NCI-H1436 (cell line): ENCODE data around the gene GTSE1.
A peak's percentile ranks its signal among the peaks of the same experiment; 100 is the strongest.
"Not testable (repeated sequence)": the region's sequence is repeated elsewhere in the genome, so short reads cannot be mapped to it uniquely, and the experiment has no call there.

Source experiments
- DNase-seq: peaks from one replicate; lab custom pipeline; 2025; lab: John Stamatoyannopoulos, UW

The GTSE1 gene, protein sequence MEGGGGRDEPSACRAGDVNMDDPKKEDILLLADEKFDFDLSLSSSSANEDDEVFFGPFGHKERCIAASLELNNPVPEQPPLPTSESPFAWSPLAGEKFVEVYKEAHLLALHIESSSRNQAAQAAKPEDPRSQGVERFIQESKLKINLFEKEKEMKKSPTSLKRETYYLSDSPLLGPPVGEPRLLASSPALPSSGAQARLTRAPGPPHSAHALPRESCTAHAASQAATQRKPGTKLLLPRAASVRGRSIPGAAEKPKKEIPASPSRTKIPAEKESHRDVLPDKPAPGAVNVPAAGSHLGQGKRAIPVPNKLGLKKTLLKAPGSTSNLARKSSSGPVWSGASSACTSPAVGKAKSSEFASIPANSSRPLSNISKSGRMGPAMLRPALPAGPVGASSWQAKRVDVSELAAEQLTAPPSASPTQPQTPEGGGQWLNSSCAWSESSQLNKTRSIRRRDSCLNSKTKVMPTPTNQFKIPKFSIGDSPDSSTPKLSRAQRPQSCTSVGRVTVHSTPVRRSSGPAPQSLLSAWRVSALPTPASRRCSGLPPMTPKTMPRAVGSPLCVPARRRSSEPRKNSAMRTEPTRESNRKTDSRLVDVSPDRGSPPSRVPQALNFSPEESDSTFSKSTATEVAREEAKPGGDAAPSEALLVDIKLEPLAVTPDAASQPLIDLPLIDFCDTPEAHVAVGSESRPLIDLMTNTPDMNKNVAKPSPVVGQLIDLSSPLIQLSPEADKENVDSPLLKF

GRCh38 chr22:46296257-46297150 lies at the start of gene GTSE1:
Gene GTSE1, plus strand, starts transcription at chr22:46296870. Its CDS starts 531 bp downstream, at chr22:46297401.
- DNase-seq = peak; percentile 96

DNA sequence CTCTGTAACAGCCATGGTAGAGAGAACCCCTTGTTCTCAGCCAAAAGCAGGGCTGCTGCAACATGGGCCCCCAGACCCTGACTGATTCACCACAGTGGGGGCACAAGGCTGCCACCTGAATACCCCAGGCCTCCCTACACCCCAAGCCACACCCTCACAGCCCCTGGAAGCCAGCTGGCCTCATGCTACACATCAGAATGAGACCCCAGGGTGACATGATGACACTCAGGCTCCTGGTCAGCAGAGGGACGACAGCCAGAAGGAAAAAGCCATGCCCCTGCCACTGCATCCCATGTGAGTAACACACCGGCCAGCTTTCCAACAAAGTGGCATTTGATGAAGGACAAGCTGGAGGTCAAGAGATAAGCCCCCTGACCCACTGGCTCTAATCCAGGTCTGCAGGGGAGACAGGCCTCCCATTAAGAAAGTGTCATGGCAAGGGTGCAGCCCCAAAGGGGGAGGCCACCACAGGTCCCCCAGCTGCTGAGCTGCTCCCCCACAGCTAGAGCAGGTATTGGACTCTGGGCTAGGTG lies 49.2 kb upstream of the GTSE1 start:
- DNase-seq = no peak

- DNase-seq = peak; percentile 80
Observed at GRCh38 chr22:46250035-46250782, 46.5 kb upstream of the GTSE1 start, which contains the start of gene CDPF1. Gene CDPF1, minus strand, starts transcription at chr22:46250293. Its CDS starts 2,009 bp downstream, at chr22:46248284.

GRCh38 chr22:46250783-46251125 lies 45.9 kb upstream of the GTSE1 start:
- no peak for DNase-seq

DNA sequence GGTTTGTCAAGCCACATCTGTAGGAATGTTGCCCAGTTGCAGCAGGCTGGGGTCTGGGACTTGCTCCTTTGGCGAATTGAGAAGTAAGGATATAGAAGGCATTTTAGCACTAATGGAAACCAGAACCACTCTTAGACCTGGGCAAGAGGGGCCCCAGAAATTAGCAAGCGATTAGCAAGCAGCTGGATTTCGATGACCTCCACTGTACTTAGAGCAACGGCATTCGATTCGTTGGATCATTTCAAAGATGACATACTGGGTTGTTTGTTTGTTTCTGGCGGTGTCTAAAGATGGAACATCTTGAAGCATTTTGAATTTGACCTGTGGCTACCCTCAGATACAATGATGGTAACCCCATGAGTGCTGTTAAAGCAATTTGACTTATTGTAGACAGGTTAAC lies 45.4 kb upstream of the GTSE1 start:
- no peak for DNase-seq

DNA sequence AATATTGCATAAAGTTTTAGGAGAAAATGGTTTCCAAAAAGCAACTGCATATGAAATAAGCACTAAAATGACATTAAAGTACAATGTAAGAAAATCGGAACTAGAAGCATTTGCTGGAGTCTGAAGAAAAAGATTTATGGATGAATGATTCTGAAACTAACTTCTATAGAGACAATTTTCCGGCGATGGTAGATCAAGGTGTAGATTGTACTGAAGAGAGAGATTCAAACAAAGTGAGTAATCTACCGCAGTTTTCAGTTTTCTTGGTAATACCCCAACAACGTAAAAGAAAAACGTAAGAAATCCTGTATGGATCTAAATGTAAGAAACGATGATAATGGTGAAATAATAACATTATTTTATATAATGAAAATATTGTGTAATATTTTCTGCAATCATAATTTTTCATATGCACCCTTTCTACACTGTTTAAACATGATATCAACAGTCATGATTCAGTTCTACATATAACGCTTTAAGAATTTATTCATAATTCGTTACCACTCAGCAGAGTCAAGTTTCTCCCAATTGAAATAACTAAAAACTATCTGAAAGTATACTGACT lies 44.8 kb upstream of the GTSE1 start:
- no peak for DNase-seq

DNA sequence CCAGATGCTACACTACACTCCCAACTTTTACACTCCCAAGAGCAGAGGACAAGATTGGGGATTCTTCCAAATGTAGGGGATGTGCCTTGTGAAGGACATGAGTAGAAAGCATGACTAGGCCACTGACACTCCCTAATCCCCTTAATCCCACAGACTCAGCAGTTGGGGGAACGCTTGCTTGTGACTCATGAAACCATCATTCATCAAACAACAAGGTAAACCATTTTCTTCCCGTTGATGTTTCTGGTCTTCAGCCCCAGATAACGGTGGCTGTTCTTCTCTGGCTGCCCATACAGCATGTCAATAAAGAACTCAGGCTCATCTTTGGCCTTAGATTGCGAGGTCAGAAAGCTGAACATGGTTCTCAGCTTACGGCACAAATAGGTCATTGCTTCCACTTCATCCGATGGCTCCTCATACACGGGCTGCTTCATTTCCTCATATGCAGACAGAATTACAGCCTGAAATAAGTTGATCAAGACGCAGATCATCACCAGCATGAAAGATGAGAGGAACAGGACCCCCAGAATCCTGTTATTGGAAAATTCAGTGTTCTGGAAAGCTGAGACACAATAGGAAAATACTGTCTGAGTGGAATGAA lies 40.2 kb upstream of the GTSE1 start:
- DNase-seq = no peak

DNA sequence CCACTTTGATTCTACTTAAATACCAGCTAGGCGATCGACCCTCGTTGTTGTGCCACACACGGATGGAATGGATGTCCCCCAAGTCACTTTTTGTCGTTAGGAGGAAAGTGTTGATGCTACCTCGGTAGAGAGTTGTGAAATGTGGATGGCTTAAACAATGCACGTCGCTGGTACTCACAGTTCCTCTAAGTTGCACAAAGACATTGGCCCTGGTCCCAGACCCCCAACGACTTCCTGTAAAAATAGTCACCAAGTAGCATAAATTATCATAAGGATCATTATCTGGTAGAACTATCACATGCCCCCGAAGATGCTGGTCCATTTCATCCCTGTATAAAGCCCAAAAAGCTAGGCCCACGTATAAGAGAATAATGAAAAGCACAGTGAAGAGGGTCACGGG lies 37.3 kb upstream of the GTSE1 start:
- DNase-seq = no peak

GRCh38 chr22:46260038-46260437 lies 36.6 kb upstream of the GTSE1 start:
- DNase-seq = no peak

GRCh38 chr22:46262449-46263215 lies 34.0 kb upstream of the GTSE1 start:
- no peak for DNase-seq

DNA sequence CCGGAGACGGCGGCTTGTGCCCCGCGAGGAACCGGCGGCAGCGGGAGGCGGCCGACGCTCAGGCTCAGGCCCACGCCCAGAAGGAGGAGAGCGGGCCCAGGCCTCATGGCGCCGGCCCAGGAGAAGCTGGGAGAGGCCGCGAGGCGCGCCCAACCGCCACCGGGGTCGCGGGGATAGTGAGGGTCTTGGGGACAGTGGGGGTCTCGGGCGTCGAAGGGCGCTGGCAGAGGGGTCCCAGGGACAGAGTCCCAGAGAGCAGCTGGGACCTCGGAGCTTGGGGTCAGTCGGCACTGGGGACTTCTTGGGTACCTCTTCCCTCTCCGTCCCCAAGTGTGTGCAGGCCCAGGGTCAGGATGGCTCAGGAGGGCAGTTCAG lies 33.5 kb upstream of the GTSE1 start, which contains the start of gene PKDREJ:
Gene PKDREJ, minus strand, starts transcription at position 128 of the 375 bp plus-strand sequence. Its CDS starts 21 bp downstream, at position 107.
- DNase-seq = no peak

GRCh38 chr22:46264520-46264919 lies 32.1 kb upstream of the GTSE1 start:
- DNase-seq = not testable (repeated sequence)

DNA sequence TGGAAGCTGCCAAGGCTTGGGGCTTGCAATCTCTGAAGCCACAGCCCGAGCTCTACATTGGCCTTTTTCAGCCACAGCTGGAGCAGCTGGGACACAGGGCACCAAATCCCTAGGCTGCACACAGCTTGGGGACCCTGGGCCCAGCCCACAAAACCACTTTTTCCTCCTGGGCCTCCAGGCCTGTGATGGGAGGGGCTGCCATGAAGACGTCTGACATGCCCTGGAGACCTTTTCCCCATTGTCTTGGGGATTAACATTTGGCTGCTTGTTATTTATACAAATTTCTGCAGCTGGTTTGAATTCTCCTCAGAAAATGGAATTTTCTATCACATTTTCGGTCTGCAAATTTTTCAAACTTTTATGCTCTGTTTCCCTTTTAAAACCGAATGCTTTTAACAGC lies 31.0 kb upstream of the GTSE1 start:
- not testable (repeated sequence) for DNase-seq

DNA sequence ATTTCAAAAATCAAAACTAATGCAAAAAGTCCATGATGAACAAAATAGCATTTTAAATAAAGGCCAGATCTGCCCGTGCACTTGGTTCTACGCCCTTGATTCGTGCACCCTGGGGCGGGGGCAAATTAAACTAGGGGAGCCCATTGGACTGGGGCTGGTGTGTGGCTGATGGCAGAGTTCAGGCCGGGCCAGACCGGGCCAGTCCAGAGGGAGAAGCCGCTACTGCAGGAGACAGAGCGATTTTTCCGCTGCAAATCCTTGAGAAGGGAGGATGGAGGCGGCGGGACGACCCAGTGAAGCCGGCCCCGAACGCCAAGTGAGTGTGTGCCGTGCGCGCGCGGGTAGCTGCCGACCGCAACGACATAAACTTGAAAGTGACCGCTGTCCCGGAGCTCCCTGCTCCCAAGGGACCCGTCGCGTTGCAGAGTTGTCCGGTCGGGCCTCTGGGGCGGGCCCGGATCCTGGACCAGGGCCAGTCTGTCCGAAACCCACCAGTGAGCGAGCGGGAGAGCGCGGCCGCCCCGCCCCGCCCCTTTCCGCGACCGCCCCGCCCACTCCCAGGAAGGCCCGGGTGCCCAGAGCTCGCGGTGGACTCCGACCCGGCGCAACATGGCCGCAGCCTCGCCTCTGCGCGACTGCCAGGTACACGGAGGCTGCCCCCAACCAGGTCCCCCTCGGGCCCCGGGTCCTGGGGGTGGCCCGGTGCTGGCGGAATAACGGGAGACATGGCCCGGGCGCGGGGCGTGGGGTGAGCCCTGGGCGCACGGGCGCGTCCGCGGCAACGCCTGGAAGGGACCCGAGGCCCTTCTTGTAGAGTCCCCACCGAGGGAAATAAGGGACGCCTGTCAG lies 29.0 kb upstream of the GTSE1 start, which contains the start of gene TTC38:
Gene TTC38, plus strand, starts transcription at position 578 of the 849 bp plus-strand sequence. Its CDS starts 32 bp downstream, at position 610.
- no peak for DNase-seq

- DNase-seq = no peak
Observed at GRCh38 chr22:46269564-46269963, 27.1 kb upstream of the GTSE1 start.

DNA sequence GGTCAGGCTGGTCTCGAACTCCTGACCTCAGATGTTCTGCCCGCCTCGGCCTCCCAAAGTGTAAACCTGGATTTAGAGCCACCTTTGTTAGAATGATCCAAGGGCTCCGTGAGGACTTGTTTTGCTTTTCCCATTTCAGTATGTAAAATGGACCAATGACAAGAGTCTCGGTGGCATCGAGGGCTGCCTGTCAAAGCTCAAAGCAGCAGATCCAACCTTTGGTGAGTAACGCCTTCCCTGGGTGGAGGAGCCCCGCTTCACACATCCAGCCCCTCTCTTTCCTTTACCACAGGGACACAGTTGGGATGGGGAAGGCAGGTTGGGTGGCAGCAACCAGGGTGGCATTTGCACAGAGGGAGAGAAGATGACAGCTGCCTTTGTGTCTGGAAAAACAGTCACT lies 24.5 kb upstream of the GTSE1 start:
- no peak for DNase-seq

GRCh38 chr22:46272762-46273431 lies 23.8 kb upstream of the GTSE1 start:
- DNase-seq = no peak
